Activated effector memory CD4-positive, alpha-beta T cell treated with Interleukin-2 at 50 U/mL for 16 hours (primary cell): ENCODE measurements around the gene NCKAP5.

ENCODE experiments used
- DNase-seq: peaks from one replicate; pipeline ENCODE4 v3.0.0-alpha.2; 2020

NCKAP5 gene

DNA sequence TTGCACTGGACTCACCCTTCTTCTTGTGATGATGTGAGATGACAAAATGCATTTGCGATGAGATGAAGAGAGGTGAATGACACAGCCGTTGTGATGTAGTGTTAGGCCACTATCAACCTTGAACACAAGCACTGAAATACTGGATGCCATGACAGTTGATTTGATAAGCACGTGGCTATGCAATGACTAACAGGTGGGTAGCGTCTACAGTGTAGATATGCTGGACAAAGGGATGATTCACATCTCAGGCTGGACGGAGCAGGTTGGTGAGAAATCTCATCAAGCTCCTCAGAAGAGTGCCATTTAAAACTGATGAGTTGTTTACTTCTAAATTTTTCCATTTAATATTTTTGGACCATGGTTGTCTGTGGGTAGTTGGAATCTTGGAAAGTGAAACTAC is 522.5 kb downstream of the NCKAP5 start:
- DNase-seq, result no peak

DNA sequence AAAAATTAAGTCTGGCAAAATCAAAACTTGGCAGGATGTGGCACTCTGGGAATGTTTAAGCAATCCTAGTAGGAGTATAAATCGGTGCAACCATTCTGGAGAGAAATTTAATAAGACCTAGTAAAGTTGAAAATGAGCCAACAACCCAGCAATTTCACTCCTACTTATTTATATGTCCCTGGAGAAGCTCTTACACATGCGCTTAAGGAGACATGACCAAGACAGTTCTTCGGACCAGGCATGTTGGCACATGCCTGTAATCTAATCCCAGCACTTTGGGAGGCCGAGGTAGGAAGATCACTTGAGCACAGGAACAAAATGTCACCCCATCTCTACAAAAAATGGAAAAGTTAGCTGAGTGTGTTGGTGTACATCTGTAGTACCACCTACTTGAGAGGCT is 523.7 kb downstream of the NCKAP5 start:
- no peak for DNase-seq

DNA sequence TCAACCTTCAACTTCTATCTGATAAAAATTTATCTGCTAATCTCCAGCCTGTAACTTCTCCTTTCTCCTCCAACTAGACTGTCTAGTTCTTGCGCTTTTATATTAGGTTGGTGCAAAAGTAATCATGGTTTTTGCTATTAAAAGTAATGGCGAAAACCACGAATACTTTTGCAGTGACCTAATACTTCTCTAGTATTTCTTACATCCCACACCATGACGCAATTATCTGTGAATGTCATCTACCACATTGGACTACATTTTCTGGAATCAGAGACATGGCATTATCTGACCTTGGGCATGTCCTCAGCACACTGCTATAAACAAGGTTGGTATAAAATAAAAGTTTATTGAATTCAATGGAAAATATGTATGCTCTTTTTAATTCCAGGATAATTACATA is 528.1 kb downstream of the NCKAP5 start:
- no peak for DNase-seq

DNA sequence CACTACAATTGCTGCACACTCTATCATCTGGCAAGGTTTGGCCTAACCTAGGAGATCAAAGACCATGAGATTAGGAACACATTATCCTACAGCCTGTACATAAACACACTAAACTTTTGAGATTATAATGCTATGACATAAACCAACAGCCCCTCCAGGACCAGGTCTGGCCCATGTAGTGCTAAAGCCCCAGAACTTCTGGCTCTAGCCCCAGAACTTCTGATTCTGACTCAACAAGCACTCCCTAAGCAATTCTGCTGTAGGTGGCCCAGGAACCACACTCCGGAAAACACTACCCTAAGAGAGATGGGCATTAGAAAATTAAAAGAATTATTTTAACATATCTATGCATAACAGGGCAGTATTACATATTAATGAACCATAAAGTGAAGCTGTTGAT is 528.7 kb downstream of the NCKAP5 start:
- DNase-seq, result no peak

DNA sequence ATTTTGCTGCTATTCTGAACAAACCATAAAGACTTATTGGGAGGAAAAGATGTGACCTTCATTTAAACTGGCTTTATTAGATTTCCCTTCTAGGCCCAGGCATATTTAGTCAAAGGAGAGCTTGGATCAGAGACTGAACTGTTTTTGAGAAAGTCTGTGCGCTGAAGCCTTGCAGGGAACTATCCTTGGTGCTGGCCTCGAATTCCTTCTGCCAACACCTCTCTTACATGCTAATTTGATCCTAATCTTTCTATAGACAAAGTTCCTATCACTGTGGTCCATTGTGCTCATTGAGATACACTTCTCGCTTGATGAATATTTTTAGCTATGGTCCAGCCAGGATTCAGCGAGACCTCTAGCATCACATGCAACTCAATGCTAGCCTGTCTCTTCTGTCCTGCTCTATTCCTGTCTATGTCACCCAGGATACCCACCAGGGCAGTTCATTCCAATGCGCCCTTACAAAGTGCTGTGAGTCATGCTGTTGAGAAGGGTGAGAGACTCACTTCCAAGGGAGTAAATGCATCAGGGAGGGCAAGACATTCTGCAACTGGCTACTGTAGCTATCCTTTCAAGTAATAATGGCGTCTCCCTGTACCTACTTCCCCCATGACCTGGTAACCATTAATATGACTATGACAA is 541.6 kb downstream of the NCKAP5 start:
- DNase-seq, result no peak

DNA sequence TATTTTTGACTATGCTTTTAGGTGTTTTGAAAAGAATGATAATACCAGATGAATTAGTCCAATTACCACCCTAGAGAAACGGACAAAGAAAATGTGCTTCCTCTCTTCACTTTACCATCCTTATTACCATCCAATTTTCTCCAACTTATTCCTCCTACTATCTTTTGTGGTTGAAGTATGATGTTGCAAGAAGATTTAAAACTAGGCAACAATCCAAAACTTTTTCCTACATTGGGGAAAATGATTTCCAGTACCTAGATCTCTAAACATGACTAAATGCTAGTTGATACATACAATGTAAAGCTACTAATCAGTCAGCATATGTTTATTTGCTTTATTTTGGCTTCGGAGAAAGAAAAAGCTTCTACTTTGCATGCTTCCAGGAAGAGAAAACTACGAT is 543.3 kb downstream of the NCKAP5 start:
- no peak for DNase-seq

DNA sequence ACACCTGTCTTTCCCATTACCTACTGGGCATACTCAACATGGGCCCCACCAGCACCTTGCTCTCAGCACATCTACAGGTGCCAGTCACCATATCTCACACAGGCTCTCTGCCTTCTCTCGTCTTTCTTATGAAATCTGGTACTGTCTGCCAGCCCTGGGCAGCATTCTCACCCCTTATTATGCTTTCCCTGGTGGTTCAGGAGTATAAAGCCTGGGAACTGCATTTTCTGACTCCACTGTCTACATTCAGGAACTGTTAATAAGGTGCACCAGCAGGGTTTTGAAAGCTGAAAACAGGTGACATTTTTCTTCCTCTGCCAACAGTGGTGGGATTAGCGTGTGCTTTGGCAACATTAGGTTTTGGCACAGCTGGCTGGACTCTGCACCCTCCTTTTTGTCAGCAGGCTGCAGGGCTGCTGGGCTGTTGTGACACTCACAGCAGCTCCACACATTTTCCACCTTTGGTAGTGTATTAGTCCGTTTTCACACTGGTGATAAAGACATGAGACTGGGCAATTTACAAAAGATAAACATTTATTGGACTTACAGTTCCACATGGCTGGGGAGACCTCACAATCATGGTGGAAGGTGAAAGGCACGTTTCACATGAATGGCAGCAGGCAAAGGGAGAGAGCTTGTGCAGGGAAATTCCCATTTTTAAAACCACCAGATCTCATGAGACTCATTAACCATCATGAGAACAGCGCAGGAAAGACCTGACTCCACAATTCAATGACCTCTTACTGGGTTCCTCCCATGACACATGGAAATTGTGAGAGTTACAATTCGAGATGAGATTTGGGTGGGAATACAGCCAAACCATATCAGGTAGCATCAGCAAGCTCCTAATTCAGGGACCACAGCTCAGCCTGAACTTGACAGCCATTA is 555.2 kb downstream of the NCKAP5 start:
- DNase-seq, result no peak

DNA sequence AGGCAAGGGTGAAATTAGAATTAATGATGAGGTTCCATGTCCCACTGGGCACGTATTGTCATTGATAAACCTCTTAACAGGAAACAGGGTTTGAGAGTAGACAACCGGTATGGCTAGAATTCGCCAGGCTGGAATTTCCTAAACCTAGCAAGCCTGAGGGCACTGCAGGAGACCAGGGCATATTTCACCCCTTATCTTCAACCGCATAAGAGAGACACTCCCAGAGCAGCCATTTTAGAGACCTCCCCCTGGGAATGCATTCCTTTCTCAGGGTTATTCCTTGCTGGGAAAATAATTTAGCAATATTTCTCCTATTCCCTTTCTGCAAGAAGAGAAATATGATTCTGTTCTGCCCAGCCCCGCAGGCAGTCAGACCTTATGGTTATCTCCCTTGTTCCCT is 563.6 kb downstream of the NCKAP5 start:
- DNase-seq, result no peak

DNA sequence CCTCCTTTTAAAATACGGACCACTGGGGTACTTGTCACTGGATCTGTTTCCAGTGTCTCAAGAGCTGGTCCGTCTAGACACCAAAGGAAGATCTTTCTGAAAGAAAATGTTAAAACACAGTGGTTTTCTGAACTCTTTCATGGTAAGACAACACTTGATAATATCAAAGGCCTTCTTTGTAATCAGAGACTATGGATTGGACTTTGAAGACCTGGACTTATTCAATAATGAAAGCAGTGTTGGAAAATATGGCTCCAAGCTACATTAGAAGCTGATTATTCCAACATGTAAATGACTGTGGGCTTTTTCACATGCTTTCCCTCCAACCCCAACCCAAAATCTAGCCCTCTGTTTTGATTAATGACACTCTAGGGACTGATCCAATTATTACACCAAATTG is 568.8 kb downstream of the NCKAP5 start:
- no peak for DNase-seq

DNA sequence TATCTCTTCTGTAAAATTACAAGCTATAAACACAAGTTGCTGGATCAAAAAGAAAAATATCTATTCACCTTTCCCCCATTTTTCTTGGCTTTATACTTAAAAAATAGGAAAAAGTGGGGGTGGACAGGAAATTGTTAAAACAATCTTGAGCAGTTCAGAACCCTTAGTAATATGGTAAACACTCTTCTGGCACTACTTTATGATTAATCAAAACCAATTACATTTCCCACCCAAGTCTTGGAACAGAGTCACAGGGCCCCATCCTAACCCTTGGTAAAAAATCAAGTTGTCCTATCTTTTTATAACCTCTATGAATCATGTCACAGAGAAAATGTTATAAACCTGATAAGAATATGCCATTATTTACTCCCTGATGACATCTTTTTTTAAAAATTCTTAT is 570.0 kb downstream of the NCKAP5 start:
- no peak for DNase-seq

DNA sequence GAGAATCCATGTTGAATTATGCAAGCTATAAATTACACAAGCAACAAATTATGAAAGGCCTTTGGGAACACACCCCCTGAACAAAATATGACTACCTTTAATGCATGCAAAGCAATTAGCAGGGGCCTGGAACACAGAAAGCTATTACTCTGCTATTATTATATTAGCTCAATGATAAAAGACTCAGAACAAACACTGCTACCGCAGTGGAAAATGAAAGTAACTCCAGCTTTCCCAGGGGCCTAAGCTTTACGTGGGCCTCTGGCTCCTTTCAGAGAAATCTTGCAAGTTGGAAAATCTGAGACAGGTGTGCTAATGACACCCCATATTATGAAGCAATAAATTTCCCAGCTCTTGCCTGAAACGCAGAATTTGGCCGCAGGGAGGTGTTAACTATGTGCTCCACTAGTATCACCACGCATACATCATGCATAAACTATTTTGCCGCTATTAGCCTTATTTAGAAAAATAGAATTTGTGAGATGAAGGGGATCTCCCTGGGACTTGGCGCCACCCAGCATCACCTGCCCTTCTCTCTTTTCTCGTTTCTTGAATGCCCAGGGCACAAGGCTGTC is 576.7 kb downstream of the NCKAP5 start:
- DNase-seq, result no peak

DNA sequence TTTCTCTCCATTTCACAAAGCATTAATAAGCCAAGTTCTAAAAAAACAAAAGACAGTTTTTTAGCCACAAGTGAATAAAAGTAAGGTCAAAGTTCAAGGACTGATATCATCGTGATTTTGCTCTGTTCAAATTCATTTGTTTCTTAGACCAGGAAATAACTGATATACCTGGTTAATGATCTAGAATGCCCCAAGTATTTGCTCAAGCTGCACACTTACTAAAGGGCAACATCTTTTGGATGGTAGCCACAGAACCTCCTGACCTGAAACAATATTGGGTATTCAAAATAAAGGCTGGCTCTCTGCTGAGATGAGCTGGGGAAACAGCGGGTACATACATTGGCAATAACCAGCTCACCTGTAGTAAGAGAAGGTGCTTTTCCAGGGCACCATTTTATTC is 583.5 kb downstream of the NCKAP5 start:
- DNase-seq, result no peak

DNA sequence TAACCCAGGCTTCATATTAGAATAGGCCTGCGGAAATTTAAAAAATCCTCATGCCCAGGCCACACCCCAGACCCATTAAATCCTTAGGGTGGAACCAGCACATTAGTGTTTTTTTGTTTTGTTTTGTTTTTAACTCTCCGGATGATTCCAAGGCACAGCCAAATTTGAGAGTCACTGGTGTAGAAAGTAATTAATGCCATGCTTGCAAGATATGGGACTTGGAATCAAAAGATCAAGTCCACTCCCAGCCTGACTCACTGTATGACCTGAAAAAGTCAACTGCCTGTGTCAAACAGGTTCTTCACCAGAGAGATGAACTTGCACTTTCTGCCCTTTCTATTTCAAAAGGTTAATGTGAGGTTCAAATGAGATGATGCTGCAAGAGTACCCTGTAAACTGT is 588.0 kb downstream of the NCKAP5 start:
- DNase-seq, result no peak

DNA sequence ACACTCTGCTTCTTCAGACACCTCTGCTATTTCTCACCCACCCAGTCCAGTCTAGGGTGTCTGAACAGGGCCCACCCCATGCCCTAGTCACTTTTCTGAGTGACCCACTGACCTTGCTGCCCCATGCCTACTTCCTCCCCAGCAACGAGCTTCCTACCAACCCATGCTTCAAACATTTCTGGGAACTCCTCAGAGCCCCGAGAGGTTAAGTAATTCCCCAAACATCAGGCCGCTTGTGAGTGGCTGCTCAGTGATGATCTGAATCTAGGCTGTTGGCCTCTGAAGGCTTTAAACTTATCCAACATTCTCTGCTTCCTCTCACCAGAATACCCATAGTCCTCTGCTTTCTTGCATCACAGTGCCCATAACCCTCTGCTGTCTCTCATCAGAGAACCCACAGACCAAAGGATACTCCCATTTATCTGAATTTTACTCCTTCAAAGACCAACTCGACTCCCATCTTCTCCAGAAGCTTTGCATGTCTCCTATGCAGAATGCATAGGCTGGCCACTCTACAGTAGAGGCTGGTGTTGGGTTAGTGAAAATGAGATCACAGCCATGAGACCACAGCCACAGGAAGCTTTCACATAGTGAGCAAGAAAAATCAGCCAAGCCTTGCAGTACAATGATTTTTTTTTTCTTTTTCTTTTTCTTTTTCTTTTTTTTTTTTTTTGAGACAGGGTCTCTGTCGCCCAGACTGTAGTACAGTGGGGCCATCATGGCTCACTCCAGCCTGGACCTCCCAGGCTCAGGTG is 588.7 kb downstream of the NCKAP5 start:
- DNase-seq, result no peak

DNA sequence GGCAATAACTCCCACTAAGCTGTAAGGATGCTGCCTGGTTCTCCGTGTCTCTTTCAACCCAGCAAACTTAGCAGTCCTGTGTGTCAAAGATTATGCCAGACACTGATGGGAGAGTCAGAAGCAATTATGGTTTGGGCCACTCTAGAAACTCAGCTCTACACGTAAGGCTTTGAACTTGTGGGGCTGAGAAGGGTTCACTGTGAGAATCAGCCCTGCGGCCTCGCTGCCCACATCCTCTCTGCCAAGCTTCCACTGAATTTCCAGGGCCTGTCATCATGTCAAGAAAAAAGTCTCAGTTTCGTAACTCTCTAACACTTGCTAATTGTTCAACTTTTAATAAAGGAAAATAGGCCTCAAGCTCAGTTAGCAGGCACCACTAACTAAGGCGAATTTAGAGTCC is 589.4 kb downstream of the NCKAP5 start:
- no peak for DNase-seq

DNA sequence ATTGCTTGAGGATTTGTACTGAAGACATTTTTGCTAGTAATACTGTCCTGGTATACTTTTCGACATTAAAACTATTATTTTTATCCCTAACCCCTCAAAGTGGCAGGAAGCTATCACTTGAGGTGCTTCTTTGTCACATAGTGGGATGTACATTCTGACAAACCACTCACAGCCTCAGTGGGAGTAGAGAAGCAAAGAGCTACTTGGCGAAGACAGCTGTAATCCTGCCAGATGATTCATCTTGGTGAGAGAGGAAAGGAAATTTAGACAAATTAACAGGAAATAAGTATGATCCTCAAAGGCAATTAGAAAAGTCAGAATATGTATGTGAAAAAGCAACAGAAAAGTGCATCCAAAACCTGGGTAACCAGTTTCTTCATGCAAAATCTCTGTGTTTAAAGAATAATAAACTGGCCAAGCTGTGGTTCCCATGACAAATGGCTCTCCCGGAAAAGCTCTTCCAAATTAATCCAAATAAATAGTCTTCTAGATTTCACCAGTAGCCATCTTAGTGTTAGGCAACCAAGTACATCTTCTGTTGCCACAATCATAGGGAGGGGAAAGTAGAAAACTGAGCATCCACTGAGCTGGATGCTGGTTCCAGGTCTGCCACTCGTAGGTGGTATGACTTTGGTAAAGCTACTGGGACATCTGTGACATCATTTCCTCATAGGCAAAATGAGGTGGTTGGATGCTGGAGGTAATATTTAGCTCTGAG is 590.3 kb downstream of the NCKAP5 start:
- no peak for DNase-seq

DNA sequence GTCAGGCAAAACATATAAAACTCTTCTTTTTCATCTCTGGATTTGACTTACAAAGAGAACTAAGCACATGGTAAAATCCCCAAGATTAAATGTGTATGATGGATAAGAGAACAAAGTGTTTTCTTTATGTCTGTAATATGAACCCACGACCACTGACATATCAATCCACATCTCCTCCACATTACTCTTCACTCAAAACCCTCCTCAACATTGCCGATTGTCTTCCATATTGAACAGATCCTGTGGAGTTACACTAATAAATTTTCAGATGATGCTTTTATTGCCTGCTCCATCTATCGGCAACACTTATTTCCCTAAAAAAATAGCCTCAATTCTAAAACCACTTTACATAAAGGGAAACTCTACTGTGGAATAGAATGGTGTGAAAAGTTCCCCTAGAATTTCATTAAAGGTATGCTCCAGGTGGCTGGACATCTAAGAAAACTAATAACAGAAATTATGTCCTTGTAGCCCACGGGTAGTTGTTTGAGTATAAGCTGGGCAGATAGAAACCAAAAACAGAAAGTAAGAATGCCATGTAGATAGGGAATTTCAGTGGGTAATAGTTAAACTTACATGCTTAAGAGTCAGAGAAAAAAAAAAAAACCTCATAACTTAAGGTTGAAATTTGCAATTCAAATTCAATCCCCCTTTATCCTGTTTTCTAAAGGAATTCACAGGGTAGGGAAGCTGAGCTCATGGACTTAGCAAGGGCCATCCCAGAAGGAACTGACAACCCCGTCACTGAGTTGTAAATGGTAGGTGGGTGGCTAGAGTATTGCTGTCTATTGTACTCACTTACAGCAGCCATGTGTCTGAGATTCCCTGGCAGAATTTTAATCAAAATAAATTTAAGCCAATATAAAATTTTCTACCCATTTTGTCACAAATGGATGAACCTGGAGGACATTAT is 592.8 kb downstream of the NCKAP5 start:
- DNase-seq, result no peak

DNA sequence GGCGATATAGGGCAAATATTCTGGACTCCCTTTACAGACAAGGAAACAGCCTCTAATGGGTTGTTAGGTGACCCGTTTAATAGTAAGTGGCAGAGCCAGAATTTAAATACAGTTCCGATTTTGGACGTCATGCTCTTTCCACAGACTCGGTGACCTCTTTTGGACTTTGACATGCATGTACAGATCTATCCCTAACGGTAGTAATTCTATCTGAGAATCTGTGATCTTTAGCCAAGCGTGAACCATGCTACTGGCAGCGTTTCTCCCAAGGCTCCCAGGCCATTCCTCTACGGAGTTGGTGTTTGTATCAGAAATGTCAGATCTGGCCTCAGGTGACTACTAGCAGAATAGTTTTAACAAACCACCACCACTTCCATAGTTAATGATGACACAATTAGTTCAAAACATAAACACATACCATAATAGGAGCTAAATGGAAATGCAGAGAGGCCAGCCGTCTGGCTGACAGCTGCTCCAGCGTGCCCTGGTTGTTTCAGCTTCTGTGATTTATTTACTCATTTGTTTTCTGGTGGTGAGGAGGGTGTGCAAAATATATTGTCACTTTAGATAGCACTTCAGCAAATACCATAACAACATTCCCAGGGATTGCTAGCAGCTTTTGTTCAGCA is 593.7 kb downstream of the NCKAP5 start:
- no peak for DNase-seq

DNA sequence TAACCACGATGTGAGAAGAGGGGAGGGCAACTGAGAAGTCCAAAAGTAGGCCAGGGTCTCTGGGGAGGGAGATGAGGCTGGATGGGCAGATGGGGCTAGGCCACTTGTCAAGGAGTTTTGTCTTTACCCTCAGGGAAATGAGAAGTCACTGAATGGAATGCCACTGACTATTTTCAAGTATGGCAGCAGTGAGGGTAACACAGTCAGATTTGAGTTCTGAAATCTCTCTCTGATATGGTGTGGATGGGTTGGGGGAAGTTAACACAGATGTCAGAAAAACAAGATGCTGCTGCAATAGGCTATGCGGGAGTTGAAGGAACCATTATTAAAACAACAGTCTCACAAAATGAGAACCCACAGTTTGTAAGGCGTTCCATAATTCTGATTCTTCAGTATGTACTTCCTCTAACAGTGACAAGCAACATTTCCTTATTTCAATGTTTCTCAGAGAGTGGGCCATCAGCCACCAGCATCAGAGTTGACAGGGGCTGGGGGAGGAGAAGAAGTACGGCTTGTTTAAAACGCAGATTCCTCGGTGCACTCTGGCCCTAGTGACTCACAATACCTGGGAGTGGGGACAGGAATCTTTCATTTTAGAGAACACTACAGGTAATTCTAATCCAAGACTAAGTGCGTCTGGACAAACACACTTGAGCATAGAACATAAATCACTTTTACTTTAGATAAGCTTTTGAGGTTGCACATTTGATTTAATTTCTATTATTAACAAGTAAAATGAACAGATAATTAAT is 596.8 kb downstream of the NCKAP5 start:
- no peak for DNase-seq

DNA sequence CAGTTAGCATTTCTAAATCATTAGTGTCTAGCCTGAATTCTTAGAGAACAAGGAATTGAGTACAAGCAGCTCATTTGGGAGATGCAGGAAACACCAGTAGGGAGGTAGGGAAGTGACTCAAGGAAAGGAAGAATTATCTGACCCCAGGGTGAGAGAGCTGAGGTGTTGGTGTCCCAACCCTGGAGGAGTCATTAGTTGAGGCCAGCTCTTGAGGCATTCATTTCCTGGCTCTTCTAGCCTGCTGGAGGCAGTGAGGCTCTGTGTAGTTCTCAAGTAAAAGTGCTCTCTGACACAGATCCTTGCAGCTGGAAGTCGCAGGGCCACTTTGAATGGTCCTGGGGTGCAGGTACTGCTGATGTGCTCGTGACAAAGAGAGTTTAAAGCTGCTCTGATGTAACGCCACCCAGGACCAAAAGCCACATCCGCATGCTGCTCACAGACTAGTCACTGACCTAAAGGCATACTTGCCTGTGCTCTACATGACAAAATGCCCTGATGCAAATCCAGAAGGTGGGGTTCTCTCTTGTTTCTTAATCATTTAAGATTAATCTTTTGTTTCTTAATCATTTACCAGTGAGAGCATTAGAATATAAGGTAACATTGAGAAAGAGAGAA is 598.8 kb downstream of the NCKAP5 start:
- DNase-seq, result no peak
